Measurements from ENCODE around the gene IGFBPL1. TPM values are rescaled to one million over a fixed set of nuclear protein-coding genes. Genes with fewer than 3 reads are reported as not detected.

Gene IGFBPL1
- total and polyA plus RNA-seq, 2 donors (not counting 1 experiment from before 2014, with no cell fraction given) = not detected

- CTCF ChIA-PET = interaction anchor here (0.9 to 1.5 kb wide), 2 partner anchors 40 to 304 kb away, joined by 3 to 5 read pairs; no protein-coding TSS in a partner anchor
- H3K36me3 ChIP-seq (replicated peaks in 1 of 2; ENCODE audit: control extremely low read depth in 1 of 2, control insufficient read depth in 1 of 2, extremely low read depth in 1 of 2, insufficient read depth in 2 of 2, low read length in 1 of 2) = peaks cover 0 to 4% of the 10 kb centered on the region in 2 experiments
- no peaks in the 10 kb centered on the region for H3K79me2 ChIP-seq (ENCODE audit: control insufficient read depth, insufficient read depth, low read length)
- H3K4me2 ChIP-seq (replicated peaks; ENCODE audit: low read depth, low read length, poor library complexity, severe bottlenecking) = peak within 1 kb of the TSS; percentile 95
- peak within 1 kb of the TSS in 1 of 2 donors; percentile 64 for H3K27ac ChIP-seq (ENCODE audit: low read length in 2 of 2)
- H4K20me1 ChIP-seq (ENCODE audit: control insufficient read depth, insufficient read depth, low read length, poor library complexity, severe bottlenecking) = no peaks in the 10 kb centered on the region
- peak within 1 kb of the TSS; percentile 44 to 85 (median 71) for H3K4me3 ChIP-seq (ENCODE audit: control extremely low read depth in 1 of 5, extremely low read depth in 1 of 5, insufficient read depth in 1 of 5, low read depth in 2 of 5, low read length in 4 of 5)
- peaks cover 0 to 3% (median 0%) of the 10 kb centered on the region in 4 experiments for H3K27me3 ChIP-seq (replicated peaks in 1 of 4; ENCODE audit: control extremely low read depth in 1 of 4, control insufficient read depth in 3 of 4, insufficient read depth in 4 of 4, low read length in 3 of 4)
- POLR2A ChIA-PET = interaction anchor here (1.6 kb wide), 1 partner anchor 489 kb away, joined by 4 read pairs; no protein-coding TSS in a partner anchor
- Mint-ChIP-seq H3K27me3 (peaks cover 13% of the 10 kb centered on the region), H3K27ac (peak within 1 kb of the TSS; percentile 56), H3K4me3 (peak within 1 kb of the TSS; percentile 90), H3K4me1 (peaks cover 21% of the 10 kb centered on the region), H3K9me3 (ENCODE audit: insufficient read depth) (no peaks in the 10 kb centered on the region)
- ATAC-seq (ENCODE audit: low read depth) = peak; percentile 100
- peaks cover 0 to 11% (median 0%) of the 10 kb centered on the region in 3 donors for H3K9me3 ChIP-seq (ENCODE audit: control extremely low read depth in 1 of 3, control insufficient read depth in 2 of 3, insufficient read depth in 1 of 3, low read length in 2 of 3)
- H3K4me1 ChIP-seq (ENCODE audit: control insufficient read depth in 2 of 2, insufficient read depth in 2 of 2, low read length in 2 of 2) = peaks cover 6 to 13% of the 10 kb centered on the region in 2 donors
- WGBS (ENCODE audit: insufficient coverage) = under 1% methylated on average over 58 of the region's 58 CpGs
- H3K9ac ChIP-seq (ENCODE audit: low read length) = peak within 1 kb of the TSS; percentile 88
- H2AFZ ChIP-seq (ENCODE audit: insufficient read depth, low read depth, low read length, poor library complexity, severe bottlenecking) = peak within 1 kb of the TSS; percentile 96
- peak; percentile 67 for DNase-seq
- no peak for TF ChIP-seq EZH2 (IDR thresholded peaks at IDR 0.05; ENCODE audit: borderline replicate concordance, insufficient read depth, low read depth, low read length, poor library complexity, severe bottlenecking)
- TF ChIP-seq CTCF (IDR thresholded peaks at IDR 0.05) = no peak
- intact Hi-C loops (cut with micrococcal nuclease) = no loop called here
These were observed 31.8 kb downstream of the IGFBPL1 start, which contains the start of gene ALDH1B1 for GRCh38 chr9:38392235-38393127. TSS of gene ALDH1B1 (plus strand) at chr9:38392702. CDS start at chr9:38395749, 3,047 bp downstream.

Data from B cell (primary cell).